CD4-positive, CD25-positive, alpha-beta regulatory T cell (primary cell): Measurements from ENCODE around the gene DOP1B. TPM values are rescaled to one million over a fixed set of nuclear protein-coding genes. Genes with fewer than 3 reads are reported as not detected.

ENCODE experiments used
- polyA plus RNA-seq, 4 donors: library from polyadenylated mRNA; unstranded; fragments of 300-500 nt; fragmentation: Illumina TruSeq; gene quantifications; one replicate each; pipeline ENCODE4 v1.2.3, GENCODE V29; 2021
- total RNA-seq: library from RNA; stranded (reverse); gene quantifications from one replicate; pipeline ENCODE4 v1.2.3, GENCODE V29; 2022

Gene DOP1B
- total and polyA plus RNA-seq, 5 donors from 2014 or later, result 3.5 to 34.6 (median 7.5) TPM

Other genes starting within 250 kb of the DOP1B start
- 15.0 TPM for gene SETD4, start 96.3 kb upstream of the DOP1B start, total RNA-seq
- gene SETD4, start 96.3 kb upstream of the DOP1B start, polyA plus RNA-seq, result 10 to 100 TPM in 2 of 4 donors, 1 to 10 TPM in 2; 9.2 to 14.6 (median 9.9) TPM
- gene CBR1, start 86.8 kb upstream of the DOP1B start, total RNA-seq, result 9.8 TPM
- gene CBR1, start 86.8 kb upstream of the DOP1B start, polyA plus RNA-seq, result 10 to 100 TPM; 58.3 to 72.0 (median 62.1) TPM
- 1.8 TPM for gene CBR3, start 21.7 kb upstream of the DOP1B start, total RNA-seq
- 10 to 100 TPM in 3 of 4 donors, 1 to 10 TPM in 1; 4.7 to 13.2 (median 10.8) TPM for gene CBR3, start 21.7 kb upstream of the DOP1B start, polyA plus RNA-seq
- gene MORC3, start 163.4 kb downstream of the DOP1B start, total RNA-seq, result 68.2 TPM
- 10 to 100 TPM; 31.8 to 55.6 (median 44.6) TPM for gene MORC3, start 163.4 kb downstream of the DOP1B start, polyA plus RNA-seq
- 10.0 TPM for gene CHAF1B, start 228.6 kb downstream of the DOP1B start, total RNA-seq
- gene CHAF1B, start 228.6 kb downstream of the DOP1B start, polyA plus RNA-seq, result 1 to 10 TPM; 1.4 to 4.9 (median 2.9) TPM